GM12878 (cell line): ENCODE results near the gene PDE7B. TPM values are rescaled to one million over a fixed set of nuclear protein-coding genes. Genes with fewer than 3 reads are reported as not detected.

Experiments used
- ATAC-seq: fragments of 200-7000 bp; cut with Tn5 transposase; 3 replicates; pipeline ENCODE4 v1.9.1; 2020; ENCODE audit warnings: mild to moderate bottlenecking, moderate library complexity
- BruUV-seq: library from RNA; stranded (reverse); fragments of 400-500 nt; replicated peaks from 2 replicates; lab custom pipeline; 2021; lab: Mats Ljungman, UMichigan
- CTCF ChIA-PET: fragments of 300-600 bp; sonication (Branson Sonifier 250); formaldehyde crosslinking; extraction: SDS; loops from one replicate; lab custom pipeline; 2021; ENCODE audit warnings: inconsistent platforms; lab: Yijun Ruan, JAX
- POLR2A ChIA-PET: fragments of 350-600 bp; formaldehyde crosslinking; extraction: SDS; loops from one replicate; lab custom pipeline; 2021; ENCODE audit warnings: inconsistent platforms; lab: Charles Lee
- RAD21 ChIA-PET: fragments of 300-600 bp; sonication (Branson Sonifier 250); formaldehyde crosslinking; loops from one replicate; lab custom pipeline; 2023; ENCODE audit warnings: antibody characterized with exemption; ENCODE audit not compliant: unreplicated experiment; lab: Charles Lee
- SMC1A ChIA-PET: fragments of 300-600 bp; sonication (Branson Sonifier 250); formaldehyde crosslinking; loops from one replicate; lab custom pipeline; 2023; ENCODE audit not compliant: unreplicated experiment, uncharacterized antibody; lab: Charles Lee
- DNase-seq: peaks from one replicate; pipeline ENCODE4 v3.0.0-alpha.2; 2011; ENCODE audit warnings: low read depth, low spot score
- FAIRE-seq: peaks from 3 replicates; lab custom pipeline; 2011; peaks lifted over from hg19 to GRCh38; lab: Jason Lieb, UNC
- H2AFZ ChIP-seq: 2 replicates; pipeline ENCODE4 v1.6.0; 2011; ENCODE audit warnings: low read depth, low read length, control low read depth; ENCODE audit not compliant: control insufficient read depth
- H3K27ac ChIP-seq: 2 replicates; pipeline ENCODE4 v1.5.1; 2011; ENCODE audit warnings: control low read depth; ENCODE audit not compliant: control insufficient read depth, insufficient read depth
- H3K27me3 ChIP-seq, 2 experiments: replicated peaks in 1 of 2; 2 replicates each; pipeline versions ENCODE4 v1.6.0 to v1.6.1; 2011; ENCODE audit warnings: low read length in 1 of 2; ENCODE audit not compliant: control insufficient read depth in 2 of 2, insufficient read depth in 2 of 2
- H3K36me3 ChIP-seq, 2 experiments: 2 replicates each; pipeline ENCODE4 v1.5.1; 2011; ENCODE audit warnings: low read length in 1 of 2; ENCODE audit not compliant: control insufficient read depth in 2 of 2, insufficient read depth in 2 of 2
- H3K4me1 ChIP-seq: 2 replicates; pipeline ENCODE4 v1.6.1; 2011; ENCODE audit warnings: mild to moderate bottlenecking, low read length, moderate library complexity, mixed read lengths; ENCODE audit not compliant: control insufficient read depth, insufficient read depth
- H3K4me2 ChIP-seq: 2 replicates; pipeline ENCODE4 v1.6.0; 2011; ENCODE audit warnings: control low read depth; ENCODE audit not compliant: control insufficient read depth, insufficient read depth
- H3K4me3 ChIP-seq: fragments of 200-600 bp; sonication (generic); 2 replicates; pipeline ENCODE4 v1.5.1; 2016
- H3K79me2 ChIP-seq: 2 replicates; pipeline ENCODE4 v1.6.0; 2011; ENCODE audit warnings: low read length; ENCODE audit not compliant: control insufficient read depth, insufficient read depth
- H3K9ac ChIP-seq: 2 replicates; pipeline ENCODE4 v1.8.0; 2011; ENCODE audit warnings: low read length, control low read depth, mixed read lengths; ENCODE audit not compliant: control insufficient read depth, insufficient read depth
- H3K9me3 ChIP-seq: replicated peaks from 3 replicates; pipeline ENCODE4 v1.5.1; 2011; ENCODE audit warnings: mild to moderate bottlenecking, low read length; ENCODE audit not compliant: control insufficient read depth, insufficient read depth
- H4K20me1 ChIP-seq: 2 replicates; pipeline ENCODE4 v1.6.0; 2011; ENCODE audit not compliant: control insufficient read depth, insufficient read depth
- BCL11A ChIP-seq: IDR thresholded peaks from 2 replicates; pipeline ENCODE4 v1.6.1; 2011; ENCODE audit warnings: low read depth, low read length
- BHLHE40 ChIP-seq, 2 experiments: fragments of 450-650 bp in 1 of 2; IDR thresholded peaks; 2 replicates each; pipeline ENCODE4 v1.6.1; 2011 to 2017; ENCODE audit warnings: low read depth in 2 of 2, borderline replicate concordance in 1 of 2, improper control_type of control experiment in 1 of 2, low read length in 1 of 2, mild to moderate bottlenecking in 1 of 2
- CBFB ChIP-seq: IDR thresholded peaks from 2 replicates; pipeline ENCODE4 v1.6.1; 2016; ENCODE audit warnings: antibody characterized with exemption, low read depth
- CREB1 ChIP-seq: IDR thresholded peaks from 2 replicates; pipeline ENCODE4 v1.6.1; 2012; ENCODE audit warnings: low read depth, mild to moderate bottlenecking, inconsistent platforms
- HCFC1 ChIP-seq: fragments of 150-350 bp; IDR thresholded peaks from 2 replicates; pipeline ENCODE4 v1.6.1; 2014; ENCODE audit warnings: low read length
- JUND ChIP-seq: IDR thresholded peaks from 2 replicates; pipeline ENCODE4 v1.6.1; 2012; ENCODE audit warnings: low read depth, mild to moderate bottlenecking, low read length, improper control_type of control experiment, moderate library complexity
- KAT2A ChIP-seq: conservative IDR thresholded peaks from 2 replicates; pipeline ENCODE4 v1.6.1; 2011; ENCODE audit warnings: low read depth, low read length; ENCODE audit not compliant: control insufficient read depth
- MEF2B ChIP-seq: fragments of 450-650 bp; IDR thresholded peaks from 2 replicates; pipeline ENCODE4 v1.6.1; 2018; ENCODE audit warnings: mild to moderate bottlenecking, moderate library complexity; ENCODE audit not compliant: partially characterized antibody, poor library complexity, severe bottlenecking
- PAX5 ChIP-seq: IDR thresholded peaks from 2 replicates; pipeline ENCODE4 v1.6.1; 2011; ENCODE audit warnings: low read depth, low read length, borderline replicate concordance
- POLR2AphosphoS5 ChIP-seq: IDR thresholded peaks from 2 replicates; pipeline ENCODE4 v1.6.1; 2011; ENCODE audit warnings: mild to moderate bottlenecking, low read length, inconsistent platforms
- RUNX3 ChIP-seq: IDR thresholded peaks from 2 replicates; pipeline ENCODE4 v1.6.1; 2012; ENCODE audit warnings: low read length, inconsistent platforms
- SRF ChIP-seq, 2 experiments: IDR thresholded peaks; 2 replicates each; pipeline ENCODE4 v1.6.1; 2011; ENCODE audit warnings: low read depth in 2 of 2, low read length in 2 of 2, mild to moderate bottlenecking in 1 of 2, moderate library complexity in 1 of 2
- SUZ12 ChIP-seq: fragments of 200-600 bp; sonication (generic); IDR thresholded peaks from one replicate; pipeline ENCODE4 v1.6.1; 2018; ENCODE audit warnings: antibody characterized with exemption, mild to moderate bottlenecking; ENCODE audit not compliant: unreplicated experiment
- WRNIP1 ChIP-seq: IDR thresholded peaks from 2 replicates; pipeline ENCODE4 v1.6.1; 2011; ENCODE audit warnings: low read depth, low read length, improper control_type of control experiment, borderline replicate concordance
- ZBED1 ChIP-seq: IDR thresholded peaks from 2 replicates; pipeline ENCODE4 v1.6.1; 2016; ENCODE audit warnings: borderline replicate concordance
- ZNF207 ChIP-seq: fragments of 450-650 bp; IDR thresholded peaks from 2 replicates; pipeline ENCODE4 v1.6.1; 2014; ENCODE audit warnings: antibody characterized with exemption, mild to moderate bottlenecking, borderline replicate concordance
- ZZZ3 ChIP-seq: IDR thresholded peaks from 2 replicates; pipeline ENCODE4 v1.6.1; 2011; ENCODE audit warnings: low read depth; ENCODE audit not compliant: control insufficient read depth, insufficient read length
- WGBS: methylation state at CpG from one replicate; pipeline ENCODE4 v1.1.6; 2016; ENCODE audit warnings: low lambda C conversion rate; ENCODE audit not compliant: insufficient replicate concordance, insufficient coverage; ENCODE audit errors: missing lambda C conversion rate; 5-methylcytosine and 5-hydroxymethylcytosine counted together
- in situ Hi-C: fragments of 300-500 bp; cut with MboI; formaldehyde crosslinking; loops from 9 replicates; pipeline ENCODE4 v1.14.3; 2018; ENCODE audit warnings: mixed read lengths
- intact Hi-C: fragments of 100-400 bp; cut with micrococcal nuclease; formaldehyde crosslinking; loops from one replicate; pipeline ENCODE4 v1.14.2; 2022; ENCODE audit not compliant: unreplicated experiment
- polyA plus RNA-seq, 11 experiments: library from polyadenylated mRNA; depleted of rRNA in 4 of 11; unstranded in 6 of 11; stranded (reverse) in 5 of 11; fragments of >200 nt; fragmentation: Nextera tagmentation in 4 of 11; fragmentation: Illumina TruSeq in 1 of 11; extraction: Ambion mirVana in 4 of 11; extraction: Trizol in 1 of 11; gene quantifications; 1 replicate in 1 of 11; 2 replicates in 10 of 11; pipeline versions ENCODE4 v1.2.1 to v1.2.3, GENCODE V29; 2011 to 2016; ENCODE audit warnings: inconsistent platforms in 2 of 11, missing spikeins in 2 of 11, low read depth in 1 of 11
- total RNA-seq, 4 experiments: library from RNA; depleted of rRNA in 3 of 4; stranded (reverse); fragments of >200 nt in 3 of 4; fragmentation: Illumina TruSeq in 1 of 4; extraction: Trizol in 1 of 4; gene quantifications; 2 replicates each; pipeline versions ENCODE4 v1.2.1 to v1.2.3, GENCODE V29; 2013 to 2021
- TF ChIP-seq, protein P1 (sequence below): fragments of 450-650 bp; IDR thresholded peaks from 2 replicates; pipeline ENCODE4 v1.6.1; 2016; ENCODE audit warnings: mild to moderate bottlenecking
- TF ChIP-seq, protein P2 (sequence below): fragments of 150-350 bp; IDR thresholded peaks from 2 replicates; pipeline ENCODE4 v1.6.1; 2016; ENCODE audit warnings: low read depth, low read length
- TF ChIP-seq, protein P3 (sequence below): IDR thresholded peaks from 2 replicates; pipeline ENCODE4 v1.6.1; 2011; ENCODE audit warnings: borderline replicate concordance, low read depth, mild to moderate bottlenecking, moderate library complexity, low read length; ENCODE audit not compliant: insufficient read depth, poor library complexity, severe bottlenecking

Gene PDE7B
- total and polyA plus RNA-seq, 10 of the 15 experiments (the other 5 are each of a cell fraction or from before 2014, with no cell fraction given), result not detected

DNA sequence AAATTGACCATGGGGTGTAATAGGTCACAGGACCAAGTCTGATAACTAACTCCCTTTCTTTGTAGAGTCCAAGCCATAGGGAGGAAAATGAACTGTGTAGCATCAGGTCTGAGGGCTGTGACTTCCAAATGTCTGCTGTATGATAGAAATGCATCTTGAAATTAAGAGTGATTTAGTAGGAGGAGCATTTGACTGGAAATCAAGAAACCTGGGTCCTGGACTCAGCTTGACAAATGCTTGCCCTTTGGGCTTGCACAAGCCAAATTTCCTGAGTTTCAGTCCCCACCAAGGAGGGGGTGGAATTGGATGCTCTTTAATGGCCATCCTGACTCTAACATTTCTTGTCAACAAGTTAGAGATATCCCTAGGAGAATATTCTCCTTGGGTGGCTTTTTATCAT is 187.0 kb downstream of the PDE7B start (continued):
- no peak for TF ChIP-seq ZNF207
- TF ChIP-seq, protein P1, sequence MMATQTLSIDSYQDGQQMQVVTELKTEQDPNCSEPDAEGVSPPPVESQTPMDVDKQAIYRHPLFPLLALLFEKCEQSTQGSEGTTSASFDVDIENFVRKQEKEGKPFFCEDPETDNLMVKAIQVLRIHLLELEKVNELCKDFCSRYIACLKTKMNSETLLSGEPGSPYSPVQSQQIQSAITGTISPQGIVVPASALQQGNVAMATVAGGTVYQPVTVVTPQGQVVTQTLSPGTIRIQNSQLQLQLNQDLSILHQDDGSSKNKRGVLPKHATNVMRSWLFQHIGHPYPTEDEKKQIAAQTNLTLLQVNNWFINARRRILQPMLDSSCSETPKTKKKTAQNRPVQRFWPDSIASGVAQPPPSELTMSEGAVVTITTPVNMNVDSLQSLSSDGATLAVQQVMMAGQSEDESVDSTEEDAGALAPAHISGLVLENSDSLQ, result no peak
- TF ChIP-seq HCFC1, result no peak

DNA sequence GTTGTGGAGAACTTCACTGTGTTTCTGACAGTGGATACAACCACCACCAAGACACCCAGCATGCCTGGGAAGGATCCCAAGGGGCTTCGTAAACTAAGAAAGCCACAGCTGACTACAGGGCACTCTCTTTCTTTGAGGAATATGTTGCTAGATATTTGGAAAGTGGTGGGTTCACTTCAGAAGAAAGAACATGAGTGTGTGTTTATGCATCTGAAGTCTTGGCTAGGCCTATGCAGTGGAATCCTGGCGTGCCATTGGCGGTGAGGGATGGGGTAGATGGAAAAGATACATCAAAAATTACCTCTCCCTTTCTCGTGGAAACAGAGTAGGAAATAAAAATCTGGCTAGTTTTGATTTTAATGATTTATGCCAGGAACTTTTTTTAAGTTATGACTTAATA is 187.7 kb downstream of the PDE7B start:
- intact Hi-C loops, result loop anchor here (10.0 kb wide), 1 partner anchor 276 kb away; no protein-coding TSS in a partner anchor
- Histone ChIP-seq H2AFZ (no peak overlapping the region), H3K4me1 (no peaks in the 10 kb centered on the region), H3K9me3 (no peaks in the 10 kb centered on the region), H3K27ac (no peak overlapping the region), H4K20me1 (no peaks in the 10 kb centered on the region), H3K4me2 (no peak overlapping the region), H3K79me2 (no peaks in the 10 kb centered on the region), H3K9ac (no peak overlapping the region), H3K27me3 (no peaks in the 10 kb centered on the region; a peak in 2 of 4 replicates), H3K36me3 (no peaks in the 10 kb centered on the region), H3K4me3 (no peak overlapping the region)
- ChIA-PET SMC1A (no interaction called here), CTCF (no interaction called here), RAD21 (no interaction called here), POLR2A (no interaction called here)
- in situ Hi-C loops, result no loop called here
- no TSS peak for BruUV-seq
- ATAC-seq, result no peak
- 22% methylated on average over 4 of the region's 4 CpGs for WGBS
- no peak for FAIRE-seq
- no peak for DNase-seq
- TF ChIP-seq RUNX3, result no peak
- no peak for TF ChIP-seq BHLHE40 (IDR thresholded peaks at IDR 0.05; ENCODE audit: borderline replicate concordance in 1 of 2, low read depth in 2 of 2, low read length in 1 of 2)
- no peak for TF ChIP-seq ZZZ3
- TF ChIP-seq PAX5, result no peak
- no peak for TF ChIP-seq MEF2B
- no peak for TF ChIP-seq POLR2AphosphoS5
- no peak for TF ChIP-seq WRNIP1
- no peak for TF ChIP-seq BCL11A
- TF ChIP-seq CBFB, result no peak
- TF ChIP-seq SRF (IDR thresholded peaks at IDR 0.05; ENCODE audit: low read depth in 2 of 2, low read length in 2 of 2), result no peak
- TF ChIP-seq, protein P2, sequence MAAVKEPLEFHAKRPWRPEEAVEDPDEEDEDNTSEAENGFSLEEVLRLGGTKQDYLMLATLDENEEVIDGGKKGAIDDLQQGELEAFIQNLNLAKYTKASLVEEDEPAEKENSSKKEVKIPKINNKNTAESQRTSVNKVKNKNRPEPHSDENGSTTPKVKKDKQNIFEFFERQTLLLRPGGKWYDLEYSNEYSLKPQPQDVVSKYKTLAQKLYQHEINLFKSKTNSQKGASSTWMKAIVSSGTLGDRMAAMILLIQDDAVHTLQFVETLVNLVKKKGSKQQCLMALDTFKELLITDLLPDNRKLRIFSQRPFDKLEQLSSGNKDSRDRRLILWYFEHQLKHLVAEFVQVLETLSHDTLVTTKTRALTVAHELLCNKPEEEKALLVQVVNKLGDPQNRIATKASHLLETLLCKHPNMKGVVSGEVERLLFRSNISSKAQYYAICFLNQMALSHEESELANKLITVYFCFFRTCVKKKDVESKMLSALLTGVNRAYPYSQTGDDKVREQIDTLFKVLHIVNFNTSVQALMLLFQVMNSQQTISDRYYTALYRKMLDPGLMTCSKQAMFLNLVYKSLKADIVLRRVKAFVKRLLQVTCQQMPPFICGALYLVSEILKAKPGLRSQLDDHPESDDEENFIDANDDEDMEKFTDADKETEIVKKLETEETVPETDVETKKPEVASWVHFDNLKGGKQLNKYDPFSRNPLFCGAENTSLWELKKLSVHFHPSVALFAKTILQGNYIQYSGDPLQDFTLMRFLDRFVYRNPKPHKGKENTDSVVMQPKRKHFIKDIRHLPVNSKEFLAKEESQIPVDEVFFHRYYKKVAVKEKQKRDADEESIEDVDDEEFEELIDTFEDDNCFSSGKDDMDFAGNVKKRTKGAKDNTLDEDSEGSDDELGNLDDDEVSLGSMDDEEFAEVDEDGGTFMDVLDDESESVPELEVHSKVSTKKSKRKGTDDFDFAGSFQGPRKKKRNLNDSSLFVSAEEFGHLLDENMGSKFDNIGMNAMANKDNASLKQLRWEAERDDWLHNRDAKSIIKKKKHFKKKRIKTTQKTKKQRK, result no peak
- TF ChIP-seq, protein P3, sequence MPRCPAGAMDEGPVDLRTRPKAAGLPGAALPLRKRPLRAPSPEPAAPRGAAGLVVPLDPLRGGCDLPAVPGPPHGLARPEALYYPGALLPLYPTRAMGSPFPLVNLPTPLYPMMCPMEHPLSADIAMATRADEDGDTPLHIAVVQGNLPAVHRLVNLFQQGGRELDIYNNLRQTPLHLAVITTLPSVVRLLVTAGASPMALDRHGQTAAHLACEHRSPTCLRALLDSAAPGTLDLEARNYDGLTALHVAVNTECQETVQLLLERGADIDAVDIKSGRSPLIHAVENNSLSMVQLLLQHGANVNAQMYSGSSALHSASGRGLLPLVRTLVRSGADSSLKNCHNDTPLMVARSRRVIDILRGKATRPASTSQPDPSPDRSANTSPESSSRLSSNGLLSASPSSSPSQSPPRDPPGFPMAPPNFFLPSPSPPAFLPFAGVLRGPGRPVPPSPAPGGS, result no peak
- no peak for TF ChIP-seq CREB1
- no peak for TF ChIP-seq KAT2A
- no peak for TF ChIP-seq JUND
- no peak for TF ChIP-seq ZBED1
- no peak for TF ChIP-seq SUZ12
